Thyroid gland (tissue), 4 donors: ENCODE results near the gene ATOH1.

ENCODE experiments used
- POLR2A ChIP-seq, 2 donors: fragments of 450-650 bp; IDR thresholded peaks; one replicate each; pipeline ENCODE4 v1.6.1; 2017; ENCODE audit warnings: antibody characterized with exemption in 2 of 2, mild to moderate bottlenecking in 2 of 2, moderate library complexity in 1 of 2
- TF ChIP-seq, protein P1 (sequence below), 6 experiments: fragments of 200-600 bp in 3 of 6; fragments of 450-650 bp in 3 of 6; sonication (generic) in 3 of 6; IDR thresholded peaks; one replicate each; pipeline ENCODE4 v1.5.1; 2016 to 2019; ENCODE audit warnings: antibody characterized with exemption in 6 of 6, mild to moderate bottlenecking in 2 of 6, inconsistent platforms in 1 of 6, moderate library complexity in 1 of 6

GRCh38 chr4:93780080-93780479, 48.5 kb upstream of the ATOH1 start:
- TF ChIP-seq, protein P1, sequence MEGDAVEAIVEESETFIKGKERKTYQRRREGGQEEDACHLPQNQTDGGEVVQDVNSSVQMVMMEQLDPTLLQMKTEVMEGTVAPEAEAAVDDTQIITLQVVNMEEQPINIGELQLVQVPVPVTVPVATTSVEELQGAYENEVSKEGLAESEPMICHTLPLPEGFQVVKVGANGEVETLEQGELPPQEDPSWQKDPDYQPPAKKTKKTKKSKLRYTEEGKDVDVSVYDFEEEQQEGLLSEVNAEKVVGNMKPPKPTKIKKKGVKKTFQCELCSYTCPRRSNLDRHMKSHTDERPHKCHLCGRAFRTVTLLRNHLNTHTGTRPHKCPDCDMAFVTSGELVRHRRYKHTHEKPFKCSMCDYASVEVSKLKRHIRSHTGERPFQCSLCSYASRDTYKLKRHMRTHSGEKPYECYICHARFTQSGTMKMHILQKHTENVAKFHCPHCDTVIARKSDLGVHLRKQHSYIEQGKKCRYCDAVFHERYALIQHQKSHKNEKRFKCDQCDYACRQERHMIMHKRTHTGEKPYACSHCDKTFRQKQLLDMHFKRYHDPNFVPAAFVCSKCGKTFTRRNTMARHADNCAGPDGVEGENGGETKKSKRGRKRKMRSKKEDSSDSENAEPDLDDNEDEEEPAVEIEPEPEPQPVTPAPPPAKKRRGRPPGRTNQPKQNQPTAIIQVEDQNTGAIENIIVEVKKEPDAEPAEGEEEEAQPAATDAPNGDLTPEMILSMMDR (IDR thresholded peaks at IDR 0.05), result no peak
- TF ChIP-seq POLR2A (IDR thresholded peaks at IDR 0.05), result no peak
